Neuronal stem cell (in vitro differentiated cells): ENCODE results near the gene RNF215.

Experiments
- DNase-seq: peaks from one replicate; pipeline ENCODE4 v3.0.0-alpha.2; 2013; ENCODE audit warnings: low spot score
- H2AFZ ChIP-seq: one replicate; pipeline ENCODE4 v1.6.1; 2013; ENCODE audit warnings: mild to moderate bottlenecking, low read length, inconsistent platforms
- H2AK5ac ChIP-seq: 2 replicates; pipeline ENCODE4 v1.6.1; 2013; ENCODE audit warnings: low read depth, mild to moderate bottlenecking, inconsistent platforms, low read length, moderate library complexity, mixed read lengths
- H2BK120ac ChIP-seq: 2 replicates; pipeline ENCODE4 v1.6.1; 2013; ENCODE audit warnings: low read depth, mild to moderate bottlenecking, inconsistent platforms, low read length, moderate library complexity, mixed read lengths
- H2BK12ac ChIP-seq: one replicate; pipeline ENCODE4 v1.6.1; 2013; ENCODE audit warnings: low read length, inconsistent platforms
- H2BK15ac ChIP-seq: 2 replicates; pipeline ENCODE4 v1.6.1; 2013; ENCODE audit warnings: mild to moderate bottlenecking, low read length, inconsistent platforms, mixed read lengths
- H2BK5ac ChIP-seq: one replicate; pipeline ENCODE4 v1.6.1; 2013; ENCODE audit warnings: inconsistent platforms, mild to moderate bottlenecking, low read length, moderate library complexity
- H3K14ac ChIP-seq: one replicate; pipeline ENCODE4 v1.6.1; 2013; ENCODE audit warnings: low read length, inconsistent platforms
- H3K18ac ChIP-seq: 2 replicates; pipeline ENCODE4 v1.6.1; 2013; ENCODE audit warnings: low read length, inconsistent platforms
- H3K23ac ChIP-seq: 2 replicates; pipeline ENCODE4 v1.6.1; 2013; ENCODE audit warnings: low read depth, mild to moderate bottlenecking, mixed read lengths, low read length, inconsistent platforms; ENCODE audit not compliant: poor library complexity
- H3K27ac ChIP-seq: replicated peaks from 3 replicates; pipeline ENCODE4 v1.5.1; 2013; ENCODE audit warnings: low read length, inconsistent platforms
- H3K27me3 ChIP-seq, 3 experiments: 2 replicates each; pipeline ENCODE4 v1.6.1; 2013; ENCODE audit warnings: low read length in 3 of 3, mild to moderate bottlenecking in 2 of 3, inconsistent platforms in 1 of 3, low read depth in 1 of 3, mixed read lengths in 1 of 3, moderate library complexity in 1 of 3; ENCODE audit not compliant: control insufficient read depth in 3 of 3, insufficient read depth in 3 of 3
- H3K36me3 ChIP-seq, 2 donors: replicated peaks in 1 of 2; 2 replicates each; pipeline ENCODE4 v1.6.1; 2013; ENCODE audit warnings: low read length in 2 of 2; ENCODE audit not compliant: control insufficient read depth in 2 of 2, insufficient read depth in 2 of 2
- H3K4ac ChIP-seq: 2 replicates; pipeline ENCODE4 v1.6.1; 2013; ENCODE audit warnings: inconsistent platforms, mild to moderate bottlenecking, low read length, moderate library complexity
- H3K4me1 ChIP-seq, 2 donors: 1 replicate in 1 of 2; 2 replicates in 1 of 2; pipeline ENCODE4 v1.6.1; 2013; ENCODE audit warnings: low read length in 2 of 2, low read depth in 1 of 2; ENCODE audit not compliant: control insufficient read depth in 2 of 2, insufficient read depth in 1 of 2
- H3K4me2 ChIP-seq: one replicate; pipeline ENCODE4 v1.6.1; 2013; ENCODE audit warnings: mild to moderate bottlenecking, low read length, inconsistent platforms; ENCODE audit not compliant: insufficient read depth, poor library complexity, severe bottlenecking
- H3K4me3 ChIP-seq, 2 donors: 2 replicates each; pipeline ENCODE4 v1.5.1; 2013; ENCODE audit warnings: low read length in 2 of 2, mild to moderate bottlenecking in 2 of 2, inconsistent platforms in 1 of 2, moderate library complexity in 1 of 2
- H3K79me1 ChIP-seq: one replicate; pipeline ENCODE4 v1.6.1; 2013; ENCODE audit warnings: low read depth, mild to moderate bottlenecking, inconsistent platforms, low read length, moderate library complexity
- H3K9ac ChIP-seq: one replicate; pipeline ENCODE4 v1.6.1; 2013; ENCODE audit warnings: mild to moderate bottlenecking, low read depth, low read length, inconsistent platforms; ENCODE audit not compliant: poor library complexity
- H3K9me3 ChIP-seq, 2 donors: replicated peaks in 1 of 2; 2 replicates each; pipeline versions ENCODE3 to v1.6.1; 2013; ENCODE audit warnings: low read length in 2 of 2, mild to moderate bottlenecking in 2 of 2, inconsistent platforms in 1 of 2, low read depth in 1 of 2, mixed read lengths in 1 of 2, moderate library complexity in 1 of 2; ENCODE audit not compliant: control insufficient read depth in 2 of 2, insufficient read depth in 1 of 2
- H4K8ac ChIP-seq: one replicate; pipeline ENCODE4 v1.6.1; 2013; ENCODE audit warnings: low read depth, mild to moderate bottlenecking, inconsistent platforms, low read length, moderate library complexity
- H4K91ac ChIP-seq: one replicate; pipeline ENCODE4 v1.6.1; 2013; ENCODE audit warnings: low read length, low read depth, mild to moderate bottlenecking, inconsistent platforms; ENCODE audit not compliant: poor library complexity
- WGBS, 2 donors: extraction: QIAGEN DNeasy Blood & Tissue Kit; methylation state at CpG; one replicate each; pipeline ENCODE4 v1.1.7; 2013; ENCODE audit warnings: missing lambda C conversion rate in 2 of 2, mixed read lengths in 1 of 2; ENCODE audit not compliant: insufficient read length in 2 of 2, insufficient replicate concordance in 1 of 2; ENCODE audit errors: extremely low coverage in 2 of 2; 5-methylcytosine and 5-hydroxymethylcytosine counted together

RNF215 gene

GRCh38 chr22:30423301-30423958 lies 36.2 kb upstream of the RNF215 start:
- Histone ChIP-seq H3K9ac (peak overlapping the region; percentile 87), H3K4me1 (peaks cover 21 to 40% of the 10 kb centered on the region in 2 donors), H2BK5ac (peak overlapping the region; percentile 76), H3K18ac (peak overlapping the region; percentile 95), H3K9me3 (no peaks in the 10 kb centered on the region), H2BK120ac (peak overlapping the region; percentile 18), H4K8ac (no peak overlapping the region), H2AK5ac (peak overlapping the region; percentile 86), H3K4me3 (peak overlapping the region; percentile 81 to 84), H3K4ac (peak overlapping the region; percentile 41), H3K4me2 (peak overlapping the region; percentile 72), H2AFZ (peak overlapping the region; percentile 85), H3K23ac (peak overlapping the region; percentile 50), H3K36me3 (peaks cover under 1 to 25% of the 10 kb centered on the region in 2 donors), H3K27ac (peak overlapping the region; percentile 90), H3K79me1 (peaks cover 2% of the 10 kb centered on the region), H4K91ac (no peak overlapping the region), H2BK12ac (no peak overlapping the region), H3K27me3 (no peaks in the 10 kb centered on the region), H3K14ac (peak overlapping the region; percentile 83), H2BK15ac (peak overlapping the region; percentile 75)
- DNase-seq, result no peak
- no CpG with 5 or more reads among the region's 45 CpGs for WGBS, 2 donors

- peak overlapping the region; percentile 87 for H3K9ac ChIP-seq
- peaks cover 2% of the 10 kb centered on the region for H3K79me1 ChIP-seq
- WGBS, 2 donors, result no CpG with 5 or more reads among the region's 18 CpGs
- peaks cover 0 to 26% of the 10 kb centered on the region in 2 donors for H3K36me3 ChIP-seq
- peak overlapping the region; percentile 75 for H2BK15ac ChIP-seq
- peak overlapping the region; percentile 72 for H3K4me2 ChIP-seq
- H3K27me3 ChIP-seq, result no peaks in the 10 kb centered on the region
- H3K18ac ChIP-seq, result peak overlapping the region; percentile 95
- peak overlapping the region; percentile 76 for H2BK5ac ChIP-seq
- H2AFZ ChIP-seq, result peak overlapping the region; percentile 85
- no peak overlapping the region for H2BK120ac ChIP-seq
- no peak overlapping the region for H3K14ac ChIP-seq
- peak; percentile 56 for DNase-seq
- peak overlapping the region; percentile 50 for H3K23ac ChIP-seq
- no peaks in the 10 kb centered on the region for H3K9me3 ChIP-seq
- H3K4me1 ChIP-seq, result peaks cover 21 to 40% of the 10 kb centered on the region in 2 donors
- peak overlapping the region; percentile 81 to 84 for H3K4me3 ChIP-seq
- no peak overlapping the region for H4K91ac ChIP-seq
- H4K8ac ChIP-seq, result no peak overlapping the region
- H3K4ac ChIP-seq, result no peak overlapping the region
- H2BK12ac ChIP-seq, result no peak overlapping the region
- H3K27ac ChIP-seq, result peak overlapping the region; percentile 90
- peak overlapping the region; percentile 86 for H2AK5ac ChIP-seq
These were observed 35.5 kb upstream of the RNF215 start for GRCh38 chr22:30422481-30423300.

GRCh38 chr22:30421695-30422480 lies 34.7 kb upstream of the RNF215 start:
- peaks cover 2% of the 10 kb centered on the region for H3K79me1 ChIP-seq
- no peak overlapping the region for H3K9ac ChIP-seq
- H3K18ac ChIP-seq, result no peak overlapping the region
- DNase-seq, result no peak
- peak overlapping the region in 1 of 2 donors; percentile 84 for H3K4me3 ChIP-seq
- no peak overlapping the region for H4K91ac ChIP-seq
- H3K23ac ChIP-seq, result no peak overlapping the region
- peaks cover 0 to 27% of the 10 kb centered on the region in 2 donors for H3K36me3 ChIP-seq
- no peak overlapping the region for H2BK120ac ChIP-seq
- no peak overlapping the region for H3K27ac ChIP-seq
- no peaks in the 10 kb centered on the region for H3K9me3 ChIP-seq
- no peaks in the 10 kb centered on the region for H3K27me3 ChIP-seq
- H4K8ac ChIP-seq, result no peak overlapping the region
- H2AK5ac ChIP-seq, result no peak overlapping the region
- H2AFZ ChIP-seq, result no peak overlapping the region
- no peak overlapping the region for H2BK15ac ChIP-seq
- H2BK5ac ChIP-seq, result no peak overlapping the region
- H2BK12ac ChIP-seq, result no peak overlapping the region
- WGBS, 2 donors, result no CpG with 5 or more reads among the region's 8 CpGs
- no peak overlapping the region for H3K14ac ChIP-seq
- H3K4me1 ChIP-seq, result peaks cover 21 to 40% of the 10 kb centered on the region in 2 donors
- no peak overlapping the region for H3K4ac ChIP-seq
- H3K4me2 ChIP-seq, result no peak overlapping the region
